IMR-90 (cell line): ENCODE measurements around the gene BOD1L1. TPM values are rescaled to one million over a fixed set of nuclear protein-coding genes. Genes with fewer than 3 reads are reported as not detected.

Source experiments
- ATAC-seq: fragments of 200-7000 bp; cut with Tn5 transposase; 2 replicates; pipeline ENCODE4 v1.9.1; 2020; ENCODE audit warnings: low read depth, mild to moderate bottlenecking, moderate library complexity
- BruUV-seq: library from RNA; stranded (reverse); fragments of 400-500 nt; replicated peaks from 2 replicates; lab custom pipeline; 2021; lab: Mats Ljungman, UMichigan
- CTCF ChIA-PET: fragments of 300-600 bp; formaldehyde crosslinking; extraction: SDS; loops from one replicate; lab custom pipeline; 2021; ENCODE audit warnings: antibody characterized with exemption; lab: Yijun Ruan, JAX
- POLR2A ChIA-PET: fragments of 300-600 bp; sonication (Branson Sonifier 250); formaldehyde crosslinking; loops from one replicate; lab custom pipeline; 2022; ENCODE audit warnings: antibody characterized with exemption; ENCODE audit not compliant: unreplicated experiment; lab: Charles Lee
- DNase-seq: peaks from one replicate; pipeline ENCODE4 v3.0.0; 2013
- H2AFZ ChIP-seq: replicated peaks from 2 replicates; pipeline ENCODE3; 2013; ENCODE audit warnings: low read length, mild to moderate bottlenecking; ENCODE audit not compliant: poor library complexity
- H2AK5ac ChIP-seq: 2 replicates; pipeline ENCODE4 v1.6.1; 2013; ENCODE audit warnings: low read depth, low read length, inconsistent platforms
- H2AK9ac ChIP-seq: replicated peaks from 2 replicates; pipeline ENCODE3; 2013; ENCODE audit warnings: mild to moderate bottlenecking, low read depth, low read length, moderate library complexity; ENCODE audit not compliant: poor library complexity
- H2BK120ac ChIP-seq: 2 replicates; pipeline ENCODE4 v1.6.1; 2013; ENCODE audit warnings: low read depth, low read length, inconsistent platforms
- H2BK15ac ChIP-seq: 3 replicates; pipeline ENCODE4 v1.6.1; 2013; ENCODE audit warnings: low read depth, low read length, inconsistent platforms
- H2BK20ac ChIP-seq: 2 replicates; pipeline ENCODE4 v1.6.1; 2013; ENCODE audit warnings: low read depth, mild to moderate bottlenecking, inconsistent platforms, low read length, moderate library complexity
- H2BK5ac ChIP-seq: 2 replicates; pipeline ENCODE4 v1.6.1; 2013; ENCODE audit warnings: mild to moderate bottlenecking, low read depth, low read length, inconsistent platforms; ENCODE audit not compliant: poor library complexity, severe bottlenecking
- H3K14ac ChIP-seq: replicated peaks from 2 replicates; pipeline ENCODE4 v1.6.1; 2013; ENCODE audit warnings: low read depth, low read length, inconsistent platforms
- H3K18ac ChIP-seq: 2 replicates; pipeline ENCODE4 v1.6.1; 2013; ENCODE audit warnings: low read depth, low read length, control low read depth
- H3K23ac ChIP-seq: 2 replicates; pipeline ENCODE4 v1.6.1; 2013; ENCODE audit warnings: low read depth, low read length, inconsistent platforms
- H3K27ac ChIP-seq: 2 replicates; pipeline ENCODE4 v1.5.1; 2013; ENCODE audit warnings: mild to moderate bottlenecking, control low read depth, low read length; ENCODE audit not compliant: insufficient read depth
- H3K27me3 ChIP-seq: 2 replicates; pipeline ENCODE4 v1.6.1; 2013; ENCODE audit warnings: low read length; ENCODE audit not compliant: control insufficient read depth, insufficient read depth
- H3K36me3 ChIP-seq: 2 replicates; pipeline ENCODE4 v1.6.1; 2013; ENCODE audit warnings: low read length, mixed read lengths; ENCODE audit not compliant: control insufficient read depth, insufficient read depth
- H3K4ac ChIP-seq: 2 replicates; pipeline ENCODE4 v1.6.1; 2013; ENCODE audit warnings: low read depth, low read length, inconsistent platforms
- H3K4me1 ChIP-seq: 2 replicates; pipeline ENCODE4 v1.6.1; 2013; ENCODE audit warnings: low read length, mixed read lengths; ENCODE audit not compliant: control insufficient read depth, insufficient read depth
- H3K4me2 ChIP-seq: 2 replicates; pipeline ENCODE4 v1.6.1; 2013; ENCODE audit warnings: low read depth, mild to moderate bottlenecking, control low read depth, low read length, moderate library complexity
- H3K4me3 ChIP-seq: 2 replicates; pipeline ENCODE4 v1.5.1; 2013; ENCODE audit warnings: low read depth, mild to moderate bottlenecking, control low read depth, low read length, moderate library complexity; ENCODE audit not compliant: insufficient read depth
- H3K56ac ChIP-seq: 2 replicates; pipeline ENCODE4 v1.6.1; 2013; ENCODE audit warnings: low read length, inconsistent platforms; ENCODE audit not compliant: insufficient read depth; ENCODE audit errors: extremely low read depth
- H3K79me1 ChIP-seq, 2 experiments: 2 replicates each; pipeline ENCODE4 v1.6.1; 2013; ENCODE audit warnings: low read length in 2 of 2, inconsistent platforms in 1 of 2, low read depth in 1 of 2
- H3K9ac ChIP-seq: 2 replicates; pipeline ENCODE4 v1.6.1; 2013; ENCODE audit warnings: low read depth, low read length, control low read depth
- H3K9me1 ChIP-seq: 2 replicates; pipeline ENCODE4 v1.6.1; 2013; ENCODE audit warnings: low read length, inconsistent platforms; ENCODE audit not compliant: insufficient read depth
- H3K9me3 ChIP-seq: 2 replicates; pipeline ENCODE4 v1.6.1; 2013; ENCODE audit warnings: low read length; ENCODE audit not compliant: control insufficient read depth, insufficient read depth
- H4K20me1 ChIP-seq: 2 replicates; pipeline ENCODE4 v1.6.1; 2013; ENCODE audit warnings: low read length, inconsistent platforms; ENCODE audit not compliant: insufficient read depth
- H4K5ac ChIP-seq: 2 replicates; pipeline ENCODE4 v1.6.1; 2013; ENCODE audit warnings: mild to moderate bottlenecking, low read depth, low read length, control low read depth
- H4K8ac ChIP-seq, 2 experiments: 2 replicates each; pipeline ENCODE4 v1.6.1; 2013; ENCODE audit warnings: low read depth in 2 of 2, low read length in 2 of 2, control low read depth in 1 of 2, inconsistent platforms in 1 of 2
- H4K91ac ChIP-seq: 2 replicates; pipeline ENCODE4 v1.6.1; 2013; ENCODE audit warnings: low read depth, low read length, inconsistent platforms; ENCODE audit not compliant: insufficient read depth
- BHLHE40 ChIP-seq: fragments of 150-350 bp; IDR thresholded peaks from 2 replicates; pipeline ENCODE4 v1.6.1; 2016; ENCODE audit warnings: mild to moderate bottlenecking, low read depth, low read length
- CEBPB ChIP-seq: IDR thresholded peaks from 2 replicates; pipeline ENCODE4 v1.6.1; 2012; ENCODE audit warnings: low read depth, low read length, improper control_type of control experiment
- CHD1 ChIP-seq: IDR thresholded peaks from 2 replicates; pipeline ENCODE4 v1.6.1; 2012; ENCODE audit warnings: low read depth, low read length, improper control_type of control experiment
- FOS ChIP-seq: fragments of 150-350 bp; IDR thresholded peaks from 2 replicates; pipeline ENCODE4 v1.6.1; 2016; ENCODE audit warnings: low read depth, low read length
- MAFK ChIP-seq: IDR thresholded peaks from 2 replicates; pipeline ENCODE4 v1.6.1; 2012; ENCODE audit warnings: low read depth, low read length, improper control_type of control experiment
- MAZ ChIP-seq: IDR thresholded peaks from 2 replicates; pipeline ENCODE4 v1.6.1; 2012; ENCODE audit warnings: low read depth, mild to moderate bottlenecking, low read length, improper control_type of control experiment, moderate library complexity, borderline replicate concordance
- MXI1 ChIP-seq: IDR thresholded peaks from 2 replicates; pipeline ENCODE4 v1.6.1; 2012; ENCODE audit warnings: low read depth, mild to moderate bottlenecking, low read length, moderate library complexity, borderline replicate concordance
- NFE2L2 ChIP-seq: fragments of 150-350 bp; IDR thresholded peaks from 2 replicates; pipeline ENCODE4 v1.6.1; 2016; ENCODE audit warnings: low read depth, mild to moderate bottlenecking, low read length
- RAD21 ChIP-seq: IDR thresholded peaks from 2 replicates; pipeline ENCODE4 v1.6.1; 2012; ENCODE audit warnings: low read length, improper control_type of control experiment
- RCOR1 ChIP-seq: IDR thresholded peaks from 2 replicates; pipeline ENCODE4 v1.6.1; 2012; ENCODE audit warnings: mild to moderate bottlenecking, low read length, improper control_type of control experiment; ENCODE audit not compliant: insufficient replicate concordance
- RFX5 ChIP-seq: IDR thresholded peaks from 2 replicates; pipeline ENCODE4 v1.8.0; 2012; ENCODE audit warnings: low read depth, mild to moderate bottlenecking, low read length, moderate library complexity
- SMC3 ChIP-seq: fragments of 150-350 bp; IDR thresholded peaks from 2 replicates; pipeline ENCODE4 v1.6.1; 2016; ENCODE audit warnings: low read depth, mild to moderate bottlenecking, antibody characterized with exemption, low read length, moderate library complexity
- WGBS, 2 experiments: methylation state at CpG; one replicate each; pipeline versions ENCODE4 v1.1.5 to v1.1.7; 2013; ENCODE audit warnings: missing lambda C conversion rate in 2 of 2; ENCODE audit not compliant: insufficient read length in 1 of 2; ENCODE audit errors: extremely low coverage in 2 of 2; 5-methylcytosine and 5-hydroxymethylcytosine counted together
- dilution Hi-C: fragments of 300-500 bp; cut with HindIII; formaldehyde crosslinking; loops from one replicate; pipeline ENCODE4 v1.14.3; 2018; ENCODE audit warnings: low sequenced_read_pairs; ENCODE audit not compliant: unreplicated experiment
- in situ Hi-C: fragments of 300-500 bp; cut with MboI; formaldehyde crosslinking; loops from 3 replicates; pipeline ENCODE4 v1.14.3; 2019; ENCODE audit warnings: low sequenced_read_pairs, inconsistent platforms, mixed read lengths
- intact Hi-C: fragments of 100-400 bp; cut with micrococcal nuclease; formaldehyde crosslinking; loops from 2 replicates; pipeline ENCODE4 v1.10.0; 2022
- polyA plus RNA-seq, 3 experiments: library from polyadenylated mRNA; depleted of rRNA; stranded (reverse); fragments of >200 nt; gene quantifications; 2 replicates each; pipeline ENCODE4 v1.2.3, GENCODE V29; 2012; ENCODE audit warnings: low replicate concordance in 1 of 3
- total RNA-seq: library from RNA; depleted of rRNA; stranded (reverse); fragments of >200 nt; gene quantifications from 2 replicates; pipeline ENCODE4 v1.2.3, GENCODE V29; 2012
- TF ChIP-seq, protein P1 (sequence below): fragments of 150-350 bp; IDR thresholded peaks from 2 replicates; pipeline ENCODE4 v1.6.1; 2016; ENCODE audit warnings: low read depth, mild to moderate bottlenecking, low read length, moderate library complexity, borderline replicate concordance
- TF ChIP-seq, protein P2 (sequence below): fragments of 150-350 bp; IDR thresholded peaks from 2 replicates; pipeline ENCODE4 v1.6.1; 2017; ENCODE audit warnings: mild to moderate bottlenecking, antibody characterized with exemption, low read length, low read depth

The BOD1L1 gene
- total and polyA plus RNA-seq, 2 of the 4 experiments (the other 2 are of a cell fraction), result 13.5 to 26.9 TPM

DNA sequence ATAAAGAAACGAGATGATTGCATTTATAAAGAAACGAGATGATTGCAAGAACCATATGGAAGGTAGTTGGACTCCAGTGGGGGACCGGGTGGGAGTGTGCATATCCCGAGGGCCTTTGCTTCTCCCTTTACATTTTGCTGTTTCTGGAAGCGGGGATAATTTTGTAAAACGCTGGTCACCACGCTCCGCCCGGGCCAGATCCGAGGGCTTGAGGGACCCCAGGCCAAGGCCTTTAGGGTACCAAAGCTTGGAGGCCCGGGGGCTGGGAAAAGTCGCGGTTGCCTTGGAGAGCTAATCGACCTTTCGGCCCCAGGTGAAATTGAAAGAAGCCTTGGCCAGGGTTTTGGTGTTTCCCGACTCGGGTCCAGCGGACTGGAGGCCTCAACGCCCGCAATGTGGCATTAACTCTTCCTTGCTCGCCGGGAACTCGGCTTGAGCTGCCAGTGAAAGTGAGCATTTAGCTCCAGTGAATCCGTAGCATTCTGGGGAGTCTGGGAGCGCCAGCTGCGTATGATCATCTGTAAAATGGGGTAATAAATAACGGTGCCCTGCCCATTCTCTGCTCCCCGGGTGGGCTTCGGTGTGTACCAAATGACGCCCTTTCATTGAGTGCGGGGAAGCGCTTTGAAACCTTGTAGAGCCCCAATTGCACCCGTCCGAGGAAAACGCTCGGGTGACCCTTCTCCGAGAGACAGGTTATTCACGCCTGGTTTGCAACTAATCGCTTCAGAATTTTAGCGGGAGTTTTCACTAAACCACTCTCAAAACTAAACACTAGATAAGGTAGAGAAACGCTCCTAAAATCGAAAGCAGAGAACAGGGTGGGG lies 87.7 kb downstream of the BOD1L1 start (continued):
- TF ChIP-seq CEBPB, result no peak

DNA sequence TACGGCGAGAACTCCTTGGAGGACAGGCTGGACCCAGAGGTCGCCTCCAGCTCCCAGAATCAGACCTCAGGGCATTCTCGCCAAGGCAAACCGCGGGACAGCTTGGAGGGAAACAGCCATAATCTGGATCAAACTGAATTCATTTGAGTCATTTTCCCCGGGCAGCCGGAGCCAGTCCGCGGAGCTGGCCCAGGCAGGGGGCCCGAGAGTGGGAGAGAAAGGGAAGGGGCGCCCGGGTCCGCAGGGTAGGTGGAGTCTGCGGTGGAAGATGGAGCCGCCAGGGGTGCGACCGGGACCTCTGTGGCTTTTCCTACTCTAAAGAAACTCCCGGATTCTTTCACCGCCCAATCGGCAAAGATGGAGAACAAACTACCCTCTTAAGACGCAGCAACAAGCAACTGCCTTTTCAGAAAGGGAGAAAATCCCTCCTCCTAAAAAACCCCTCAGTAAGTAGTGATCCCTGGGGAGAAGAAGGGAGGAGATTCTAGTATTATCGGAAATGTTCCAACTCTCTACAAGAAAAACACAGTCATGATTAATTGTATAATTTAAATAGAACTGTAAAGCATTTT lies 88.4 kb downstream of the BOD1L1 start:
- no peaks in the 10 kb centered on the region for H3K79me1 ChIP-seq
- in situ Hi-C loops (no loop called here), dilution Hi-C loops (no loop called here), intact Hi-C loops (no loop called here)
- no peaks in the 10 kb centered on the region for H3K9me1 ChIP-seq
- no peaks in the 10 kb centered on the region for H4K20me1 ChIP-seq
- H3K14ac ChIP-seq, result no peak overlapping the region
- H3K4ac ChIP-seq, result no peak overlapping the region
- no peak overlapping the region for H3K56ac ChIP-seq
- TF ChIP-seq BHLHE40 (no peak), MAFK (no peak), CEBPB (no peak), NFE2L2 (no peak), FOS (no peak), RCOR1 (no peak), SMC3 (no peak), CHD1 (no peak), MXI1 (no peak), MAZ (no peak), RAD21 (no peak), RFX5 (no peak)
- TF ChIP-seq, protein P1, sequence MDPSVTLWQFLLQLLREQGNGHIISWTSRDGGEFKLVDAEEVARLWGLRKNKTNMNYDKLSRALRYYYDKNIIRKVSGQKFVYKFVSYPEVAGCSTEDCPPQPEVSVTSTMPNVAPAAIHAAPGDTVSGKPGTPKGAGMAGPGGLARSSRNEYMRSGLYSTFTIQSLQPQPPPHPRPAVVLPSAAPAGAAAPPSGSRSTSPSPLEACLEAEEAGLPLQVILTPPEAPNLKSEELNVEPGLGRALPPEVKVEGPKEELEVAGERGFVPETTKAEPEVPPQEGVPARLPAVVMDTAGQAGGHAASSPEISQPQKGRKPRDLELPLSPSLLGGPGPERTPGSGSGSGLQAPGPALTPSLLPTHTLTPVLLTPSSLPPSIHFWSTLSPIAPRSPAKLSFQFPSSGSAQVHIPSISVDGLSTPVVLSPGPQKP, result no peak
- TF ChIP-seq, protein P2, sequence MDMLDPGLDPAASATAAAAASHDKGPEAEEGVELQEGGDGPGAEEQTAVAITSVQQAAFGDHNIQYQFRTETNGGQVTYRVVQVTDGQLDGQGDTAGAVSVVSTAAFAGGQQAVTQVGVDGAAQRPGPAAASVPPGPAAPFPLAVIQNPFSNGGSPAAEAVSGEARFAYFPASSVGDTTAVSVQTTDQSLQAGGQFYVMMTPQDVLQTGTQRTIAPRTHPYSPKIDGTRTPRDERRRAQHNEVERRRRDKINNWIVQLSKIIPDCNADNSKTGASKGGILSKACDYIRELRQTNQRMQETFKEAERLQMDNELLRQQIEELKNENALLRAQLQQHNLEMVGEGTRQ, result no peak
- ChIA-PET POLR2A (no interaction called here), CTCF (no interaction called here)
- no peak overlapping the region for H4K5ac ChIP-seq
- BruUV-seq, result no TSS peak
- no peak overlapping the region for H2AFZ ChIP-seq
- WGBS, 2 experiments, result no CpG with 5 or more reads among the region's 23 CpGs
- H3K27me3 ChIP-seq, result peaks cover 99% of the 10 kb centered on the region
- H3K27ac ChIP-seq, result no peak overlapping the region
- no peak overlapping the region for H2BK15ac ChIP-seq
- DNase-seq (no peak), ATAC-seq (no peak)
- no peaks in the 10 kb centered on the region for H3K4me1 ChIP-seq
- no peak overlapping the region for H3K23ac ChIP-seq
- H2BK5ac ChIP-seq, result no peak overlapping the region
- no peak overlapping the region for H3K4me2 ChIP-seq
- H3K18ac ChIP-seq, result no peak overlapping the region
- H3K4me3 ChIP-seq, result no peak overlapping the region
- peaks cover 15% of the 10 kb centered on the region for H3K9me3 ChIP-seq
- H3K36me3 ChIP-seq, result no peaks in the 10 kb centered on the region
- H2BK20ac ChIP-seq, result no peak overlapping the region
- no peak overlapping the region for H2AK5ac ChIP-seq
- no peak overlapping the region for H2BK120ac ChIP-seq
- no peak overlapping the region for H4K8ac ChIP-seq
- no peak overlapping the region for H2AK9ac ChIP-seq
- H4K91ac ChIP-seq, result no peak overlapping the region
- H3K9ac ChIP-seq, result no peak overlapping the region
